Measurements from ENCODE around the gene TMEM87B. TPM values are rescaled to one million over a fixed set of nuclear protein-coding genes. Genes with fewer than 3 reads are reported as not detected.
A peak's percentile ranks its signal among the peaks of the same experiment; 100 is the strongest.

The TMEM87B gene
- total and polyA plus RNA-seq, 2 of the 4 experiments (the other 2 are of a cell fraction), result 6.3 to 12.5 TPM

GRCh38 chr2:112075490-112076260, 20.6 kb downstream of the TMEM87B start (continued):
- no peak for TF ChIP-seq MXI1 (IDR thresholded peaks at IDR 0.05; ENCODE audit: borderline replicate concordance, low read depth, low read length)

- in situ Hi-C loops (cut with MboI; ENCODE audit: low sequenced_read_pairs) (no loop called here), intact Hi-C loops (cut with micrococcal nuclease) (no loop called here), dilution Hi-C loops (cut with HindIII; ENCODE audit: low sequenced_read_pairs, unreplicated experiment) (no loop called here)
- H3K9me1 ChIP-seq (ENCODE audit: insufficient read depth, low read length), result peaks cover 19% of the 10 kb centered on the region
- H2BK15ac ChIP-seq (ENCODE audit: low read depth, low read length), result no peak overlapping the region; the same call in 2 of the 3 replicates
- H4K20me1 ChIP-seq (ENCODE audit: insufficient read depth, low read length), result peaks cover 12% of the 10 kb centered on the region; the same call in 1 of the 2 replicates
- H3K4ac ChIP-seq (ENCODE audit: low read depth, low read length), result 0 out of 2 replicates have a peak overlapping the region, but pooled peaks have one; percentile 4
- POLR2A ChIA-PET (ENCODE audit: unreplicated experiment), result no interaction called here
- H2AFZ ChIP-seq (replicated peaks; ENCODE audit: low read length, poor library complexity), result no peak overlapping the region
- no peaks in the 10 kb centered on the region for H3K27me3 ChIP-seq (ENCODE audit: control insufficient read depth, insufficient read depth, low read length)
- DNase-seq (no peak), ATAC-seq (ENCODE audit: low read depth) (no peak)
- no peak overlapping the region for H2BK120ac ChIP-seq (ENCODE audit: low read depth, low read length)
- TF ChIP-seq MAZ (IDR thresholded peaks at IDR 0.05; ENCODE audit: borderline replicate concordance, low read depth, low read length) (no peak), RAD21 (IDR thresholded peaks at IDR 0.05; ENCODE audit: low read length) (no peak), MXI1 (IDR thresholded peaks at IDR 0.05; ENCODE audit: borderline replicate concordance, low read depth, low read length) (no peak), CEBPB (IDR thresholded peaks at IDR 0.05; ENCODE audit: low read depth, low read length) (no peak), RCOR1 (IDR thresholded peaks at IDR 0.05; ENCODE audit: insufficient replicate concordance, low read length) (no peak)
- no CpG with 5 or more reads among the region's 1 CpG for WGBS, 2 experiments (ENCODE audit: extremely low coverage in 2 of 2, insufficient read length in 1 of 2)
- H3K36me3 ChIP-seq (ENCODE audit: control insufficient read depth, insufficient read depth, low read length), result peaks cover 18% of the 10 kb centered on the region
- no peak overlapping the region for H4K91ac ChIP-seq (ENCODE audit: insufficient read depth, low read depth, low read length)
- no peak overlapping the region; the same call in 1 of the 2 replicates for H2AK5ac ChIP-seq (ENCODE audit: low read depth, low read length)
- H3K14ac ChIP-seq (replicated peaks; ENCODE audit: low read depth, low read length), result no peak overlapping the region
- no peak overlapping the region for H3K4me3 ChIP-seq (ENCODE audit: insufficient read depth, low read depth, low read length)
- H3K4me2 ChIP-seq (ENCODE audit: low read depth, low read length), result no peak overlapping the region
- H3K4me1 ChIP-seq (ENCODE audit: control insufficient read depth, insufficient read depth, low read length), result peaks cover 5% of the 10 kb centered on the region
- BruUV-seq (replicated peaks), result no TSS peak
- CTCF ChIA-PET, result no interaction called here
- H2BK20ac ChIP-seq (ENCODE audit: low read depth, low read length), result no peak overlapping the region
- no peak overlapping the region for H3K56ac ChIP-seq (ENCODE audit: extremely low read depth, insufficient read depth, low read length)
- H3K9ac ChIP-seq (ENCODE audit: low read depth, low read length), result no peak overlapping the region
- H4K8ac ChIP-seq (ENCODE audit: low read depth in 2 of 2, low read length in 2 of 2), result no peak overlapping the region
- no peak overlapping the region for H3K23ac ChIP-seq (ENCODE audit: low read depth, low read length)
- H3K79me1 ChIP-seq (ENCODE audit: low read depth in 1 of 2, low read length in 2 of 2), result peaks cover 30 to 54% of the 10 kb centered on the region in 2 experiments
- no peak overlapping the region for H4K5ac ChIP-seq (ENCODE audit: low read depth, low read length)
- H3K18ac ChIP-seq (ENCODE audit: low read depth, low read length), result no peak overlapping the region
- peaks cover 2% of the 10 kb centered on the region; the same call in 1 of the 2 replicates for H3K9me3 ChIP-seq (ENCODE audit: control insufficient read depth, insufficient read depth, low read length)
- H2BK5ac ChIP-seq (ENCODE audit: low read depth, low read length, poor library complexity, severe bottlenecking), result no peak overlapping the region
- H2AK9ac ChIP-seq (replicated peaks; ENCODE audit: low read depth, low read length, poor library complexity), result no peak overlapping the region
- no peak overlapping the region for H3K27ac ChIP-seq (ENCODE audit: insufficient read depth, low read length)
These were observed 22.7 kb downstream of the TMEM87B start for GRCh38 chr2:112077814-112078213.

Data from IMR-90 (cell line).